NCI-H446 treated with DMSO at 0.1 percent for 48 hours (cell line): ENCODE results near the gene CTAGE9.
"Not testable (repeated sequence)": the region's sequence is repeated elsewhere in the genome, so short reads cannot be mapped to it uniquely, and the experiment has no call there.

Experiments
- DNase-seq: peaks from one replicate; lab custom pipeline; 2025; lab: John Stamatoyannopoulos, UW

Gene CTAGE9

GRCh38 chr6:131729550-131729949, 18.7 kb upstream of the CTAGE9 start:
- no peak for DNase-seq

- DNase-seq = no peak
Observed at GRCh38 chr6:131728296-131728939, 17.6 kb upstream of the CTAGE9 start.

GRCh38 chr6:131727868-131728267, 17.1 kb upstream of the CTAGE9 start:
- DNase-seq = no peak

- DNase-seq = no peak
Observed at GRCh38 chr6:131727467-131727866, 16.6 kb upstream of the CTAGE9 start.

- DNase-seq = no peak
Observed at GRCh38 chr6:131724114-131724513, 13.3 kb upstream of the CTAGE9 start.

GRCh38 chr6:131721161-131721560, 10.3 kb upstream of the CTAGE9 start:
- DNase-seq = no peak

GRCh38 chr6:131717836-131718542, 7.2 kb upstream of the CTAGE9 start:
- DNase-seq = no peak

- not testable (repeated sequence) for DNase-seq
Observed at GRCh38 chr6:131715567-131715966, 4.8 kb upstream of the CTAGE9 start.

GRCh38 chr6:131703905-131704304, 6.9 kb downstream of the CTAGE9 start:
- not testable (repeated sequence) for DNase-seq

- not testable (repeated sequence) for DNase-seq
Observed at GRCh38 chr6:131700851-131701250, 10.0 kb downstream of the CTAGE9 start.

GRCh38 chr6:131696956-131697355, 13.9 kb downstream of the CTAGE9 start:
- DNase-seq = no peak

GRCh38 chr6:131694832-131695426, 15.9 kb downstream of the CTAGE9 start:
- peak; percentile 1 for DNase-seq

- DNase-seq = no peak
Observed at GRCh38 chr6:131693384-131693783, 17.4 kb downstream of the CTAGE9 start.

- DNase-seq = no peak
Observed at GRCh38 chr6:131692589-131692988, 18.2 kb downstream of the CTAGE9 start.

- DNase-seq = no peak
Observed at GRCh38 chr6:131692031-131692430, 18.8 kb downstream of the CTAGE9 start.

GRCh38 chr6:131688286-131688685, 22.5 kb downstream of the CTAGE9 start:
- no peak for DNase-seq

- DNase-seq = no peak
Observed at GRCh38 chr6:131687022-131687421, 23.8 kb downstream of the CTAGE9 start.

GRCh38 chr6:131685266-131685780, 25.5 kb downstream of the CTAGE9 start:
- DNase-seq = no peak

- DNase-seq = no peak
Observed at GRCh38 chr6:131683479-131683878, 27.3 kb downstream of the CTAGE9 start.

GRCh38 chr6:131682442-131682841, 28.4 kb downstream of the CTAGE9 start:
- no peak for DNase-seq

- DNase-seq = no peak
Observed at GRCh38 chr6:131681585-131681984, 29.2 kb downstream of the CTAGE9 start.

- DNase-seq = no peak
Observed at GRCh38 chr6:131680868-131681267, 29.9 kb downstream of the CTAGE9 start.

GRCh38 chr6:131678442-131678841, 32.4 kb downstream of the CTAGE9 start:
- DNase-seq = no peak
